ENCODE data around the gene RXRB.

RXRB gene

GRCh38 chr6:33147807-33148666 lies 52.4 kb downstream of the RXRB start:
- peak; percentile 80 for DNase-seq (ENCODE audit: low read depth)
- H3K4me3 ChIP-seq (replicated peaks; ENCODE audit: low read depth, low read length) = no peak overlapping the region
- peak; percentile 83 for TF ChIP-seq CTCF (IDR thresholded peaks at IDR 0.05; ENCODE audit: low read length, missing control alignments)

GRCh38 chr6:33144373-33144772 lies 56.1 kb downstream of the RXRB start:
- TF ChIP-seq CTCF (IDR thresholded peaks at IDR 0.05; ENCODE audit: low read length, missing control alignments) = no peak
- H3K4me3 ChIP-seq (replicated peaks; ENCODE audit: low read depth, low read length) = no peak overlapping the region
- DNase-seq (ENCODE audit: low read depth) = no peak

Data from fibroblast of pulmonary artery (primary cell).